NCI-H1694 treated with DMSO at 0.1 percent for 48 hours (cell line): ENCODE results near the gene SH2D4B.

Experiments used
- DNase-seq: peaks from one replicate; lab custom pipeline; 2025; lab: John Stamatoyannopoulos, UW

SH2D4B gene

DNA sequence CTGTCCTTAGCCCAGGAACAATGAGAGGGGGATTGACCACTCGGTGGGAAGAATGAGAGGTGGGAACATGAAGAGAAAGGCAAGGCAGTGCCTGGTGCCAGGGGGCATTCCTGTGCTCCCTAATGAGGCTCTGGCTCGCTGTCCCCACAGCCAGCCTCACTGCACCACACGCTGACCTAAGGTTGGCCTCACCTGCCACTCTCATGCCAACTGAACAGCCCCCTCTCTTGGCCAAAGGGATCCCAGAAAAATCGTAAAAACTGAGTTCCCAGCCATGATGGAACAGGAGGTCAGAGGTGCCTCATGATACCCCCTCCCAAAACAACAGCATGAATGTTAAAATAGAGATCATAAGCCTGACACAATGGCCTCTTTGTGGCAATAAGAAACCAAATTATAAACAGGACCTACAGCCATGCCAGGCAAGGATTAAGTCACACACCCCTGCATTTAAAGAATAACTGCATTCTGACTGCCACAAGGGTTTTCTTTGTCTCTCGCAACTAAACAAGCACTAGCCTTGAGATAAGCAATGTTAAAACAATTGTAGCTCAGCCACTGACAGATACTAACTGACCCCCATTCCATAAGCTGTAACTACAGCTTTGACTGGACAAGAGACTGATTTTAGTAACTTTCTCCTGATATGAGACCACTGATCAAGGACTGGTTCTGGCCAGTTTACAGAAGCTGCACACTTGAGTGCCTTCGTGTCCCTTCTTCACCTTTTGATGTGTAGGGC lies 149.2 kb downstream of the SH2D4B start:
- DNase-seq: no peak

DNA sequence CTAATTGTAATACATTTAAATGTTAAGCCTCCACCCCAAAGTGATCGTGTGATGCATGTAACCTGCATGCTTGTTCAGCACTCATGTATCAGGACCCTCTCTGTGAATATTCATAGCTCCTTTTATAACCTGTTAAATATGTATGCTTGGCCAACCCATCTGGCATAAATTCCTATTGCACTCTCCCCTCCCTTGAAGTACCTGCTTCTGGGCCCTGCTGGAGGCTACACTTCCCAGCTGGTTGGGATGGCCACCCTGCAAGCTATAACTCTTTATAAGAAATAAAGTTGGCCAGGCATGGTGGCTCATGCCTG lies 149.7 kb downstream of the SH2D4B start:
- no peak for DNase-seq

- no peak for DNase-seq
These were observed 152.7 kb downstream of the SH2D4B start for GRCh38 chr10:80690434-80690833.

DNA sequence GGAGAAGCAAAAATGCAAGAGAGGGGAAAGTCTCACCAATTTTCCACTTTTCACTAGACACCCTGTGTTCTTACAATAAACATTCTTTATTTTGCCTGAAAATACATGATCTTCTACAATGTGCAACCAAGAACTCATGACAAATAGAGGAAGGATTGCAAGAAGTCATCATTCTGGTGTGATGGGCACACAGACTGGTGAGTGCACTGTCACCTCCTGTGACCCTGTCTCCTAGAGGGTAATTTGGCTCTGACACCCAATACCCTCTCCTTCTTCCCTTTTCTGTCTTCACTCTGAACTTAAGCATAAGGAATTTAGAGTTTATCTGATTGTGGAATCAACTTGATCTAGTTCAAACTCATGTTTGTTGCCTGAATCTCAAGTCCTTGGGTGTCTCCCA lies 153.7 kb downstream of the SH2D4B start:
- DNase-seq: no peak

DNA sequence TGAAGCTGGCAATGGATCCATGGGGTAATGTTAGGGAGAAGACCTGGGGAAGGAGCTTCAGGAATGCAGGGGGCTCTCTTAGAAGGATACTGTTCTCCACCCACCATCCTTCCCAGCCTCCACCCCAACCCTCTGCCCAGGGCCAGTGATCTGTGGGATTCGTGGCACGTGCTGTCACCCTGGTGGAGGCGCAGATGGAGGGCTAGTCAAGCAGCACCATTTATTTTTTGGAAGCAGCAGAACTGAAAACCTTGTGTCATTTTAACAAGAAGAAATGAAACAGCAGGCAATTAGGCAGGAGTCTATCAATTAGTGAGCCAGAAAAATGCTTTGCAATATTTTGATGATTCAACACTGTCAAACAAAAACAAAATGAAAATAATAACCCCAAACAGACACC lies 155.9 kb downstream of the SH2D4B start:
- DNase-seq: no peak

DNA sequence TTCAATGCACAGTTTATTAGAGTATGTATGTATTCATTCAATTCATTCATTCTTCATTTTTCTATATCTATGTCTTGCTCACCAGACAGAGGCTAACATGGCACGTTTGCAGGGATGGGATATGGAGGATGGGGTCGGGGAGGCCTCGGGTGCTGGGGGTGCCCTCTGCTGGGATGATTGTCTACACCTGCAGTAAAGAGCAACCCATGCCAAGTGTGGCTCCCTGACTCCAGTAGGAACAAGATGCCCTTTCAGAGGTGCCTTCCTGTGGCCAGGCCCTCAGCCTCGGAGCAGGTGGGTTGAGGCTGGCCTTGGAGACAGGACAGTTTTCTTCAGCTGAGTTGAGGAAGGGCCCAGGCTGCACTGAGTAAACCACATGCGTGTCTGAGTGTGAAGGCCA lies 157.2 kb downstream of the SH2D4B start:
- DNase-seq: no peak
